ENCODE data around the gene FYCO1. TPM values are rescaled to one million over a fixed set of nuclear protein-coding genes. Genes with fewer than 3 reads are reported as not detected.

FYCO1 gene
- total and polyA plus RNA-seq, 2 of the 13 experiments (the other 11 are each of a cell fraction or from before 2014, with no cell fraction given) = 2.7 to 4.2 TPM

- Histone ChIP-seq H3K4me1 (ENCODE audit: insufficient read depth, low read length) (peaks cover 17% of the 10 kb centered on the region), H3K79me2 (ENCODE audit: insufficient read depth, low read length) (no peaks in the 10 kb centered on the region), H3K4me2 (ENCODE audit: low read depth, low read length) (no peak overlapping the region), H3K27me3 (ENCODE audit: control insufficient read depth in 1 of 2, insufficient read depth in 2 of 2, low read length in 2 of 2) (no peaks in the 10 kb centered on the region), H3K4me3 (replicated peaks in 1 of 3; ENCODE audit: insufficient read depth in 1 of 3, low read depth in 2 of 3, low read length in 3 of 3) (no peak overlapping the region), H4K20me1 (ENCODE audit: insufficient read depth, low read length) (no peaks in the 10 kb centered on the region), H3K27ac (ENCODE audit: extremely low read length, insufficient read depth, low read length) (no peak overlapping the region), H3K9ac (ENCODE audit: insufficient read depth, low read depth, low read length) (no peak overlapping the region), H3K36me3 (replicated peaks in 1 of 2; ENCODE audit: control insufficient read depth in 1 of 2, insufficient read depth in 2 of 2, low read length in 2 of 2) (no peaks in the 10 kb centered on the region), H3K9me3 (ENCODE audit: low read length) (peaks cover 7% of the 10 kb centered on the region), H2AFZ (ENCODE audit: low read length) (no peak overlapping the region)
- FAIRE-seq (no peak), DNase-seq (ENCODE audit: low spot score) (no peak), ATAC-seq (no peak)
- ChIA-PET POLR2A (no interaction called here), CTCF (ENCODE audit: low intra/inter-chr PET ratio, low total read pairs) (no interaction called here)
- 54% methylated on average over 4 of the region's 6 CpGs for WGBS (ENCODE audit: low lambda C conversion rate)
- no peak for TF ChIP-seq ARID4A (CRISPR knock-in tag; IDR thresholded peaks at IDR 0.05; ENCODE audit: borderline replicate concordance)
- TF ChIP-seq ZSCAN29 (CRISPR knock-in tag; conservative IDR thresholded peaks at IDR 0.05) = no peak
- no peak for TF ChIP-seq PATZ1 (CRISPR knock-in tag; IDR thresholded peaks at IDR 0.05)
- no peak for TF ChIP-seq THAP11 (CRISPR knock-in tag; IDR thresholded peaks at IDR 0.05)
- no peak for TF ChIP-seq NCOA1 (CRISPR knock-in tag; IDR thresholded peaks at IDR 0.05)
- no peak for TF ChIP-seq ZNF34 (CRISPR knock-in tag; IDR thresholded peaks at IDR 0.05; ENCODE audit: borderline replicate concordance)
- TF ChIP-seq ZNF432 (CRISPR knock-in tag; IDR thresholded peaks at IDR 0.05; ENCODE audit: borderline replicate concordance) = no peak
- no peak for TF ChIP-seq CHD4 (IDR thresholded peaks at IDR 0.05; ENCODE audit: borderline replicate concordance, low read length)
- no peak for TF ChIP-seq FOXA3 (CRISPR knock-in tag; IDR thresholded peaks at IDR 0.05)
- no peak for TF ChIP-seq RNF2 (conservative IDR thresholded peaks at IDR 0.05; ENCODE audit: low read depth)
- no peak for TF ChIP-seq ZSCAN31 (CRISPR knock-in tag; IDR thresholded peaks at IDR 0.05; ENCODE audit: low read depth)
- no TSS peak for BruUV-seq (replicated peaks)
- in situ Hi-C loops (cut with HindIII; ENCODE audit: extremely low pct_ligation_motif_present, low pct_unique_long_range_greater_than_20kb) = no loop called here
- intact Hi-C loops (cut with micrococcal nuclease; ENCODE audit: unreplicated experiment) = no loop called here
Observed at GRCh38 chr3:46030626-46031025, 35.0 kb upstream of the FYCO1 start.

Measured in HepG2 (cell line).